NOMO-1 (cell line): Measurements from ENCODE around the gene NTHL1.

ENCODE experiments used
- DNase-seq, 2 experiments: peaks; one replicate each; lab custom pipeline; 2025; ENCODE audit not compliant: unreplicated experiment in 2 of 2; lab: John Stamatoyannopoulos, UW

NTHL1 gene

DNA sequence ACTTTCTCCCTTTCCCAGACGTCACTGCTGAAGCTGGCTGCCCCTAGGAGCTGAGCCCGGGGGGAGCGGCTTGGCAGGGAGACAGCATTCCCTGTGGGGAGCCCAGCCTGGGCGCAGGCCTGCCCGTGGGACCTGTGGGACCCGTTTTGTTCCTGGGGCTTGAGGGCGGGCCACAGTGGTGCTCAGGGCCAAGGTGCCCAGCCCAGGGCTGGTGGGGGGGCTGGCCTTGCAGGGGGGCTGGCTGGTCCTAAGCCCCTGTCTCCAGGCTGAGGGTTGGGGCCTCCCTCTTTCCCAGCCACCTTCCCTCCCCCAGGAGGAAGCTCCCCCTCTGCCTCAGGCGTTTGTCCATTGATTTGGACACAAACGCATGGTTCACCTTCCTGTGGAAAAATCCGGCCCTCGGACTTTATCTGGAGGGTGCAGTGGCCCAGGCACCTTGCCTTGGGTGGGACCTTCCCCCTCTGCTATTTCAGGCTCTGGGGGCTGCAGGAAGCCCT lies 16.5 kb downstream of the NTHL1 start:
- no peak for DNase-seq

DNA sequence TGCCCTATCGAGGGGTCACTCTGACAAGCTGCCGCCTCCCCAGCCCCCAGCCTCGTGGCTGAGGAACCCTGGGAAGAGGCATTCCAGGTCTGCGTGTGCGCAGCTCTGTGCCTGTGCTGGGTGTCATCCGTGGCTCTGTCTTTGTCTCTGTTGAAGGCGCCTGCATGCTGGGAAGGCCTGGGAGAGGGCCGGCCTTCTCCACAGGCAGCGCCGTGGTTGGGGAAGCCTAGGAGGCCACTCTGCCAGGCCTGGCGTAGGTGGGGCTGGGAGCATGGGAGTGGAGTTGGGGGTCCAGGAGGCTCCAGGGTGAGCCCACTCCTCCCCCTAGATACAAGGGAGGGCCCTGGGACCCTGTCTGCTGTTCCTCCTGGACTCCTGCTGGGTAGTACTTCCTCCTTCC lies 17.6 kb downstream of the NTHL1 start:
- no peak for DNase-seq

DNA sequence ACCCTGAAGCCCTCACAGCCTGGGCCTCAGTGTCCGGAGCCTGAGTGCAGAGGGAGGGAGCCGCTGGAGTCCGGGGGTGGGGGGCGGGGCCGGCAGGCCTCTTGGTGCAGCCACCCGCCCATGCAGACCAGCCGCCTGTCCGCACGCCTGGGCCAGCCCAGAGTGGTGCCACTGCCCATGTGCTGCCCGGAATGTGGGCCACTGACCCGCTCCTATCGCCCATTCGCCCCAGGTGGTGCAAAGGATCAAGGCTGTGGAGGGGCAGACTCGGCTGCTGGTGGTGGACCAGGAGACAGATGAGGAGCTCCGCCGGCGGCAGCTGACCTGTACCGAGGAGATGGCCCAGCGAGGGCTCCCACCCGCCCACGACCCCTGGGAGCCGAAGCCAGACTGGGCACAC lies 18.3 kb downstream of the NTHL1 start:
- no peak for DNase-seq

DNA sequence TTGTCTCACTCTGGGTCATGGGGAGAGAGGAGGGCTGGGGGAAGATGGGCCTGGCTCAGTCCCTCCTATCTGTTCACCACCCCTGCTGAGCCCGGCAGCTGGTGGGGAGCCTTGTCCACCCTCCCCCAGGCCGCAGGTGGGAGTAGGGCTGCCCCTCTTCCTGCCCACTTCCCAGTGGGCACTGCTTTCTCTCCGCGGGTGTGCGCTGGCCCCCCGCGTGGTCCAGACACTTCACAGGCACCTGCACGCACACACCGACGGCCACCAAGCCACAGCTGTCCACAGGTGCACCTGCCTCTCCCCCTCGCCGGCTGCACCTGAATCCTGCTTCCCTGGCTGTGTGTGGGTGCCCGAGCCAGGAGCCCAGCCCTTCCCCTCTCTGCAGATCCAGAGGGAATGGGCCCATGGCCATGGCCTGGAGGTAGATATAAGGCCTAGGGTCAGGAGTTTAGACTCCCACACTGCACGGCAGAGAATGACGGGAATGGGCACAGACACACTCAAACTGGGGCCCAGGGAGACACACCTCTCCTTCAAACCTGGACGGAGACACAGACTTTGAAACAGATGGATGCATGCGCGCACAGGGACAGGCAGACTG lies 18.9 kb downstream of the NTHL1 start:
- no peak for DNase-seq

DNA sequence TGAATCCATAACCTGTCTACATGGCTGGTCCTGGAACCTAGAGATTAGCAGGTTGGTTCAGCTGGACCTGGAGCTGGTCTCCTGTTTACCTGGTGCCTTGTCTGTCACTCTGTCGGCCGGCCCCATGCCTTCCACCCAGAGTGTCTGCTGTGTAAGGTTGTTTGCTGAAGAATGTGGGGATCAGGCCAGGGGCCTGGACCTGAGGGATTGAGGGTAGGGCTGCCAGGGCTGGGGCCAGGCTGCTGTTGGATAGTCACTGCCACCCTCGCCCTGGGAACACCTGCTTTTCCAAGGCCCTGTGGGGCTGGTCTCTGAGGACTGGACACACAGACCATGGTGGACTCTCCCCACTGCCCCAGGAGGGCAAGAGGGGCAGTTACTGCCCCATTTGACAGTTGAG lies 19.5 kb downstream of the NTHL1 start:
- no peak for DNase-seq

DNA sequence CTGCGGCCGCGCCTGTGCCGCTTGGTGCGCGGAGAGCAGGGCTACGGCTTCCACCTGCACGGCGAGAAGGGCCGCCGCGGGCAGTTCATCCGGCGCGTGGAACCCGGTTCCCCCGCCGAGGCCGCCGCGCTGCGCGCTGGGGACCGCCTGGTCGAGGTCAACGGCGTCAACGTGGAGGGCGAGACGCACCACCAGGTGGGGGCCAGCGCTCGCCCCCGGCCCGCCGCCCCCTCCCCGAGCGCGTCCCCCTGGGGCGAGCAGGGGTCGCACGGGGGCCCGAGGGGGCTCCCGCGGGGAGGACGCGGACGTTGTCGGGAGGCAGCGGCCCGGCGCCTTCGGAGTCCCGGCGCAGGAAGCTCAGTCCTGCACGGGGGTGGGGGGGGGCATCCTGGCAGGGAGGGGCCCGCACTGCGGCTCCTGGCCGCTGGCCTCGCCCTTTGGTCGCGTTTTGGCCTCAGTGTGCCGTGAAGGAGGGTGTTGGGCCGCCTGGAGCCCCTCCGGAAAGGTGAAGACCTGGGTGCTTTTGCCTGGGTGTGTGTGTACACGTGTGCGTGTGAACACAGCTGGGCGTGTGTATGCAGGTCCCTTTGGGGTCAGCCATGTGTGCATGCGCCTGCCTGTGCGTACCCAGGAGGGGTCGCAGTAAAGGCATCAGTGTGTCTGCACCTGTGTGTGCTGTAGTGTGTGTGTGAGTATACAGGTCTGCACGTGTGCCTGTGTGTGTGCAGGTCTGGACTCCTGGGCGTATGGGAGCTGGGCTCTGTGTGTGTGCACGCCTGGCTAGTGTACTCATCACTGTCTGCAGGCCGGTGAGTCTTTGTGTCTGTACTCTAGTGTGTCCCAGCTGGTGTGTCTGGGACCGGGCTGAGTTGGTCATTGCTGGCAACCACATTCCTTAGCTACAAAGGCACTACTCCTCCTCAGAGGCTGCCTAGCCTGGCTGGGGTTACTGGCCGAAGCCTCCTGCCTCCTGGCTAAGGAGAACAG lies 20.3 kb downstream of the NTHL1 start:
- DNase-seq = peak in 1 of 2 experiments; percentile 10

DNA sequence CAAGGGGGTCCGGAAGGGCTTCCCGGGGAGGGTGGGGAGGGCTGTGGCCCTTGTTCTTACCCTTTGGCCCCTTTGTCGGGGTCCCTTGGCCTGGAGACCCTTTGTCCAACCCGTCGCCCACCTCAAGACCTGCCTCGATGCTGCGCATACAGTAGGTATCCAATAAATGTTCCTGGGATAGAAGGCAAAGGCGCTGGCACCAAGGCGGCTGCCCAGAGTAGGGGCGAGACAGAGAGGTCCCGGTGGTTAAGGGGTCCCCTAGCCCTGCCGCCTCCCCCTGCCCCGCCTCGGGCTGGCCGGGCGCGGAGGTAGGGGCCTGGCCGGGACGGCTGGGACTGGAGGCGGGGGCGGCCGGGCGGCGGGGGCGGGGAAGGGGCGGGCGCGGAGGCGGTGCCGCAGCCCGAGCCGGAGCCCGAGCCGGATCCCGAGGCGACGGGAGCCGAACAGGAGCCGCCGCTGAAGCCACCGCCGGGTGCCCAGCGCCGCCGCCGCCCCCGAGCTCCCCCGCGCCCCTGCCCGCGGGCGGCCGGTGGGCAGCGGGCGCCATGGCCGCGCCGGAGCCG lies 21.1 kb downstream of the NTHL1 start, which contains the start of gene NHERF2:
Gene NHERF2, plus strand, starts transcription at position 442 of the 563 bp plus-strand sequence. Its CDS starts 104 bp downstream, at position 546.
- DNase-seq = no peak

DNA sequence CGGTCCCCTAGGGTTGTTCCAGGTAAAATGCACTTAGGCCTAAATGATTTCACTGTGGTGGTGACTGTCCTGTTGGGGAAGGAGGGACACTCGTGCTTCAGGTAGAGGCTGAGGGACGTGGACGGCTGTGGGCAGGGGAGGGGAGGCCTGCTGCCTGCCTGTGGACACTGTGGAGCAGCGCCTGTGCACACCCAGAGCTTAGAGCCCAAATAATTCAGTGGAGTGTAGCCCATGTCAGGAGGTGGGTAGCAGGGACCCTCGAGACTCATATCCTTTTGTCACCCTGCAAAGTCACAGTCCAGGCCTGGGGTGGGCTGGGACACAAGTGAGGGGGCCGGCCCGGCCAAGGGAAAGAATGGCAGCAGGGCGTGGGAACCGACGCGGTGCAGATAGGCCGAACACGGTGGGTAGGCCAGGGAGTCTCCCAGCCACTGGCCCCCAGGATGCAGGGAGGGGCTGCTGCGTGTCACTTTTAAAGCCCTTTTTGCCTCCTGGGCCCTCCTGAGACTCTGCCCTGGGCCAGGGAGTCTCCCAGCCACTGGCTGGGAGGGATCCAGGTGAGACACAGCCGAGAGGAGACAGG lies 21.7 kb downstream of the NTHL1 start:
- DNase-seq = no peak

DNA sequence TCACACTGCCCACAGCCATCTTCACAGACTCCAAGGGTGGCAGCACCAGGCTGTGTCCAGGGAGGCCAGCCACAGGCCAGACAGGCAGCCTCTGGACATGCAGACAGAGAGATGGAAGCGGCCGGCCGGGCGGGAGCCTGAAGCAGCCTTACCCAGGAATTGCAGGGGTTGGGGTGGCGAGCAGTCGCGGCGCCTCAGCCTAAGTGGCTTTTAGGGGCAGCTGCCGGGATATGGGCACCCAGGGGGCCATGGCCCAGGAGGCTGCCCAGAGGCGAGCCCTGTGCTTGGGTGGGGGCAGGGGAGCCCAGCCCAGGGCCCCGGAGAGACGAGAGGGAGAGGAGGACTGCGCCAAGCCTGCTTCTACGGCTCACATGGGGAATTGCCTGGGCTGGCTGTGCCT lies 22.4 kb downstream of the NTHL1 start:
- DNase-seq = no peak

DNA sequence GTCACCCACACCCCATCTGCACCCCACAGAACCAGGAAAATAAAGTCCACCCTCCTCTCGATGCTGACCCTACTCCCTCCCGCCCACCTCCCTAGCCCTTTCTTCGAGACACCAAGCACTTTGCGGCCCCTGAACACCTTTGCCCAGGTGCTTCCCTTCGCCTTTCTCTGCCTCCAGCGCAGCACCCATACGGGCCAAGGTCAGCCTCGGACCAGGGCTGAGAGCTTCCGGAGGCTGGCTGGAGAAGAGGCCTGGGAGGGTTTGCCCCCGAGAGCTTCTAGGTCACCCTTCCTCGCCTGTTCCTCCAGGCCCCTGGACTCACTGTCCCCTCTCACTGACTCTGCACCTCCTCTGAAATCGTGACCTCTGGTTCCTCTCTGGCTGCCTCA lies 23.6 kb downstream of the NTHL1 start:
- no peak for DNase-seq

DNA sequence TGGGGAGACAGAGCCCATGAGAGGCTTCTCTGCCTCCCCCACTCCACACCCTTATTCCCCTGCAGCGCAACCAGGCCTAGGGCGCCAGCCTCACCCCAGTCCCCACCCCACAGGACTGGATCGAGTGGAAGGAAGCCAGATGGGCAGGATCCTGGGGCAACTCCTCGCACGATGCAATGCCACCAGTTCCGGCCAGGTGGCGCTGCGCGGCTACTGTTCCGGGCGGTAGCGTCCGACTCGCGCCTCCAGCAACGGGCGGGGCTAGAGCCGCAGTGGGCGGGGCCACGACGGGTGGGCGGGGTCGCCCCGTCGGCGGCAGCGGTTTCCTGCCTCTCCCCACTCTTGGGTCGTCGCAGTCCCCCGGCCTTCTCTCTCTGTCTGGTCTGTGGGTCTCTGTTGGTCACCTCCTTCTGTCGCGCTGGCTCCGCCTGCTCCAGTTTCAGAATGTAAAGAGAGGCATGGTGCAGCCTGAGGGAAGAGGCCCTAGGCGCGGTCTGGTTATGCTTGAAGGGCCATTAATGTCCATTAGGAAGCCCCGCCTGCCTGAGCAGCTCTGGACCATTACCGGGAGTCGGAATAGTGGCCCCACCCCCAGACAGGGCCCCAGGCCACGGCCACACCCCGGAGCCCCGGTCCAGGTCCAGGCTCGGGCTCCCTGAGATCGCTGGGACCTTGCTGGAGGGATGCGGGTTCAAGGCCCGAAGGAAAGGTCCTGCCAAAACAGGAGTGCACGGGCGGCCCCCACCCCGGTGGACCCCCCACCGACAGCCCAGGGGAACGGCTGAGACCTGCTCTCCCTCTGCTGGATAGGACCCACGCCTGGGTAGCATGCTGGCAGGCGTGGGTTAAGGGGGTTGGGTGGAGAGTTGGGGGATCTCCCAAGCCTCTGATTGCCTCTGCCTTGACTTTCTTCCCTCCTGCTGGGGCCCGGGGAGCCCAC lies 24.3 kb downstream of the NTHL1 start:
- DNase-seq = peak; percentile 76 to 81

DNA sequence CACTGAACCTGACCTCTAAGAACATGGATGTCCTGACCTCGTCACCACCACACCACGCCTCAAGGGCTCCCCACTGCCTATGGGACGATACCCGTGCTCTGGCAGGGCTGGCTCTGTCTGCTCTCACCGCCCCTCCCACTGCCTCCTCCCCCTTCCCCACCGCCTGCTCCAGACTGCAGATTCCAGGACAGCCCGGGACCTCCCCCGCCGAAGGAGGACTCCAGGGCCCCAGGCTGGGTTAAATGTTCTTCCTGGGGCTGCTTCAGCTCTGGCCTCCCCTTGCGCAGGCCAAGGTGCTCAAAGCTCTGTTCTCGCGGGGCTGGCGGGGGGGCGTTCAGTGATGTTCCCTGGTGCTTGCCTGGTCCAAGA lies 24.9 kb downstream of the NTHL1 start:
- DNase-seq = no peak

DNA sequence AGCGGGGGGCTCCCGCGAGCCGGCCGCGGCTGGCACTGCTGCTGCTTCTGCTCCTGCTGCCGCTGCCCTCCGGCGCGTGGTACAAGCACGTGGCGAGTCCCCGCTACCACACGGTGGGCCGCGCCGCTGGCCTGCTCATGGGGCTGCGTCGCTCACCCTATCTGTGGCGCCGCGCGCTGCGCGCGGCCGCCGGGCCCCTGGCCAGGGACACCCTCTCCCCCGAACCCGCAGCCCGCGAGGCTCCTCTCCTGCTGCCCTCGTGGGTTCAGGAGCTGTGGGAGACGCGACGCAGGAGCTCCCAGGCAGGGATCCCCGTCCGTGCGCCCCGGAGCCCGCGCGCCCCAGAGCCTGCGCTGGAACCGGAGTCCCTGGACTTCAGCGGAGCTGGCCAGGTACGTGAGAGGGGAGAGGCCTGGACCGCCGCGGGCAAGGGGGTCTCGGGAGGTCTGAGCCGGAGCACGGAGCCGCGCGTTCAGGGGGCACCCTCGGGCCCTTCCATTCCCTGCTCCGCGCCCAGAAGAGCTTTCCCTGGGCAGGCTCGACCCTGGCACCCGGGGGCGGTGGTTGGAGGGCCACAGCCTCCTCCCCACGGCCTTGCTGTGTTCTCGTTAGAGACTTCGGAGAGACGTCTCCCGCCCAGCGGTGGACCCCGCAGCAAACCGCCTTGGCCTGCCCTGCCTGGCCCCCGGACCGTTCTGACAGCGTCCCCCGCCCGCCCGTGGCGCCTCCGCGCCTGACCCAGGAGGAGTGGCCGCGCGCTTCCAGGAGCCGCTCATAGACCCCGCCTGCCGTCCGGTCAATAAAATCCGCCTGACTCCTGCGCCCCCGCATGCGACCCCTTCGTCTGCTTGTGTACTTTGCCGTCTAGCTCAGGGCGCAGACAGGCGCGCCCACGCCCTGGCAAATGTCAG lies 27.5 kb downstream of the NTHL1 start:
- no peak for DNase-seq

DNA sequence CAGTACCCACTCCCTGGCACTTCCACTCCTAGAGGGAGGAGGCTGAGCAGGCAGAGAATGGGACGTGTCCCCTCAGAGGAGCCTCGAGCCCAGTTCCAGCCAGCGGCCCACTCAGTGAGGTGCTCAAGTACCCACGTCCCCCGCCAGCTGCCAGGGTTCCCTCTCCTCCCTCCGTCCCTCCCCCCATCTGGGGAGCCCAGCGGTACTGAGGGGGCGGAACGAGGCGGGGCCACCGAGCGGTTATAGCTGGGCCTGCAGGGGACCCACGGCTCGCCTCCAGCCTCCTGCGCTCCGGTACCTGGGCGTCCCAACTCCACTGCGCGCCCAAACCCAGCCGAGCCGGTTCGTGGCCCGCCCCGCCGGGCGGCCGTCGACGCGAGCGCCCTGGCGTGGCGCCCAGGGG lies 28.1 kb downstream of the NTHL1 start, which contains the start of gene NPW:
Gene NPW, plus strand, starts transcription at position 268 of the 403 bp plus-strand sequence.
- no peak for DNase-seq

DNA sequence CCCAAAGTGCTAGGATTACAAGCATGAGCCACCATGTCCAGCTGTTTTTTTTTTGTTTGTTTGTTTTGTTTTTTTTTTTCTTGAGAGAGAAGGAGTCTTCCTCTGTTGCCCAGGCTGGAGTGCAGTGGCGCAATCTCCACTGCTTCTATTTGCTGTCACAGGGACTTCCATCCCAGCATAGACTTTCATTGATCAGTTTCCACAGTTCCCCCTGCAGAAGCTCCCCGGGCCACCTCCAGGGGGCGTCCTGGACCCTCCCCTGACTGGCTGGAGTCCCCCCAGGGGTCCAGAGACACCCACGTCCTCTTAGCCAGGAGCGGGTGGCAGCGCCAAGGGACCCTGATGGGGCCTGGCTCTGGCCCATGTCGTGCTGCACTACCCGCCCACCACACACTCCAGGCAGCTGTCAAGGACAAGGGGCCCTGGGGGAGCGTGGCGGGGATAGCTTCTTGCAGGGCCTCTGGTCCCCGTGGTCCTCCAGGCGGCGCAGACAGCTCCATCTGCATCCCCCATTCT lies 31.2 kb downstream of the NTHL1 start:
- no peak for DNase-seq

DNA sequence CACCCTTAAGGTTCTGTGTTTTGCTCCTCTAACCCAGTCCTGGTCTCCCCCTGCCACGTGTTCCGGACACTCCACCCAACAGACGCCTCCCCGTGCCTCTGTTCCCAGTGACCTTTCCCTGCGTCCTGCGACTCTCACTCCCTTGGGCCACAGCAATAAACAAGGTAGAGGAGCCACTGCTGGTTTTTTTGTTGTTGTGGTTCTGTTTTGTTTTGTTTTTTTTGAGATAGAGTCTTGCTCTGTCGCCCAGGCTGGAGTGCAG lies 31.8 kb downstream of the NTHL1 start:
- DNase-seq = no peak

DNA sequence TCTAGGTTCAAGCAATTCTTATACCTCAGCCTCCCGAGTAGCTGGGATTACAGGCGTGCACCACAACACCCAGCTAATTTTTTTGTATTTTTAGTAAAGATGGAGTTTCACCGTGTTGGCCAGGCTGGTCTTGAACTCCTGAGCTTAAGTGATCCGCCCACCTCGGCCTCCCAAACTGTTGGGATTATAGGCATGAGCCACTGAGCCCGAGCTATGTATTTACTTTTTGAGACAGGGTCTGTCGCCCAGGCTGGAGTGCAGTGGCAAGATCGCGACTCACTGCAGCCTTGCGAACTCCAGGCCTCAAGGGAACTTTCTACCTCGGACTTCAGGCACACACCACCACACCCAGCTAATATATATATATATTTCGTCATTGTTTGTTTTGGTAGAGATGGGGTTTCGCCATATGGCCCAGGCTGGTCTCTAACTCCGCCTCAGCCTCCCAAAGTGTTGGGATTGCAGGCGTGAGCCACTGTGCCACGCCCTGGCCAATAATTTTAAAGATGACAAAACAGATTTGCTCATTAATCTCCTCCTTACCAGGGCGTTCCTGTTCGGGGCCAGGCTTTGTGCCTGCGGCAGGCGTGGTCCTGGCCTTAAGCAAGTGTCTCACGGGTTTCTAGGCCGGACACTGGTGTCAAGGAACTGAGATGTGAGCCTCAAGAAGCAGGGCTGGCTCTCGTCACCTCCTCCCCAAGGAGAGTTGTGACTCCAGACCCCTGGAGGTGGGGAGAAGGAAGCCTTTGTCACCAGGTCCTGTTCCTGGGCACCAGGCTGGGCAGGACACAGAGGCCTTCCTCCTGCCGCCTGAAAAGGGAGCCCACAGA lies 32.3 kb downstream of the NTHL1 start:
- DNase-seq = peak; percentile 93

DNA sequence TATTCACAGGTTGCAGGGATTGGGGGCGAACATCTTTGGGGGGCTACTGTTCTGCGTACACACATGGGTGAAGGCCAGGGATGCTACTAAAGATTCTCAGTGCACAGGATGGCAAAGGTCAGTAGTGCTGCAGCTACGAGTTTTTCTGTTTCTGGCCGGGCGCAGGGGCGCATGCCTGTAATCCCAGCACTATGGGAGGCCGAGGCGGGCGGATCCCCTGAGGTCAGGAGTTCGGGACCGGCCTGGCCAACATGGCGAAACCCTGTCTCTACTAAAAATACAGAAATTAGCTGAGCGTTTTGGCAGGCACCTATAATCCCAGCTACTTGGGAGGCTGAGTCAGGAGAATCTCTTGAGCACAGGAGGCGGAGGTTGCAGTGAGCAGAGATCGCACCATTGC lies 34.1 kb downstream of the NTHL1 start:
- DNase-seq = no peak
